Diencephalon (tissue), 1 donor: ENCODE data around the gene LCE2C. TPM values are rescaled to one million over a fixed set of nuclear protein-coding genes. Genes with fewer than 3 reads are reported as not detected.

Experiments
- total RNA-seq: library from RNA; depleted of rRNA; stranded (reverse); fragments of >200 nt; gene quantifications from one replicate; pipeline ENCODE4 v1.2.3, GENCODE V29; 2014

The LCE2C gene
- total RNA-seq, result not detected

DNA sequence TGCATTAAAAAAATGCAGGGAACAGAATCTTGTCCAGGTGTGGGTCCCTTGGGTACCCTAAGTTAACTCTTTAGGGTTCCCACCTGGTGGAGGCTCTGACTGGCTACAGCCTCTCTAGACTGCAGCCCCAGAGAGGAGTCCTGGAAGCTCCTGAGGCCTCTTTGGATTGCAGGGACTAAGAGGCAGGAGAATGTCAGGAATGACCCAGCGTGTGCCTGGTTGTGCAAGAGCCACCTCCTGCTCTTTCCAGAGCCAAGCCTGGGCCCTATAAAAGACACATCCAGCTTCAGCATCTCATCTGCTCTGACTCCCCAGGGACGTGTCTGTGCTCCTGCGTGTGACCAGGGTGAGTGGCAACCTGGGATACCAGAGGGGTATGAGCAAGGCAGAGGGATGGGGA lies at the start of gene LCE2C:
Gene LCE2C, plus strand, starts transcription at position 297 of the 400 bp plus-strand sequence. CDS start 737 bp downstream, outside the sequence.

GRCh38 chr1:152663098-152663497 lies 12.0 kb upstream of the LCE2C start, which contains the start of gene LCE2D:
Gene LCE2D (plus strand): TSS chr1:152663380. CDS start chr1:152664106, 726 bp downstream.

GRCh38 chr1:152685823-152686222 lies 10.7 kb downstream of the LCE2C start, which contains the start of gene LCE2B:
Gene LCE2B (plus strand): TSS chr1:152686123. CDS start chr1:152686844, 721 bp downstream.

GRCh38 chr1:152697701-152698600 lies 22.9 kb downstream of the LCE2C start, which contains the start of gene LCE2A:
Gene LCE2A (plus strand): TSS chr1:152698345. CDS start chr1:152698902, 557 bp downstream.

DNA sequence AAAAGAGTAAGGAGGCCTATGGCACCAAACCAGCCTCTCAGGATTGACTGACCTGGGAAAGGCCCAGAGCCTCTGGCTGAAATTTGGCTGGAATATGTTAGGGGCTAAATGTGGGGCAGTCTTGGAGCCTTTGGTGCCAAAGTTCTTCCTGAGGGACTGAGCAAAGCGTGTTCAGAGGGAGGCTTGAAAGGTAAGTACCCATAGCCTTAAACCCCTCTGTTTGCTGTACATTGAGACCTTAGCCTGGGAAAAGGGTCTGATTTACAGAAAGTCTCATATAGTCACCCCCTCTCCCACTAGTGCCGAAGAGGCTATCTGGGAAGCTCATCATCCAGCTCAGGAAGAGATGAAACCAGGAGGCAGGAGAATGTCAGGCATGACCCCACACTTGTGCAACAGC lies 32.8 kb downstream of the LCE2C start, which contains the start of gene LCE4A:
Gene LCE4A, plus strand, starts transcription at position 301 of the 400 bp plus-strand sequence. CDS start 916 bp downstream, outside the sequence.

Other genes with a start within 250 kb of the LCE2C start
- not detected for gene LCE5A, start 164.5 kb upstream of the LCE2C start, total RNA-seq
- not detected for gene CRCT1, start 160.8 kb upstream of the LCE2C start, total RNA-seq
- not detected for gene LCE3E, start 108.5 kb upstream of the LCE2C start, total RNA-seq
- gene LCE3D, start 94.8 kb upstream of the LCE2C start, total RNA-seq, result not detected
- not detected for gene LCE3C, start 75.0 kb upstream of the LCE2C start, total RNA-seq
- gene LCE3B, start 61.5 kb upstream of the LCE2C start, total RNA-seq, result not detected
- not detected for gene LCE3A, start 52.2 kb upstream of the LCE2C start, total RNA-seq
- not detected for gene LCE2D, start 11.9 kb upstream of the LCE2C start, total RNA-seq
- gene LCE2B, start 10.8 kb downstream of the LCE2C start, total RNA-seq, result not detected
- gene LCE2A, start 23.1 kb downstream of the LCE2C start, total RNA-seq, result not detected
- gene LCE4A, start 32.9 kb downstream of the LCE2C start, total RNA-seq, result not detected
- gene KPRP, start 82.7 kb downstream of the LCE2C start, total RNA-seq, result not detected
- gene LCE1F, start 99.9 kb downstream of the LCE2C start, total RNA-seq, result not detected
- not detected for gene LCE1E, start 111.0 kb downstream of the LCE2C start, total RNA-seq
- not detected for gene LCE1D, start 121.4 kb downstream of the LCE2C start, total RNA-seq
- not detected for gene LCE1C, start 131.4 kb downstream of the LCE2C start, total RNA-seq
- not detected for gene LCE1B, start 136.7 kb downstream of the LCE2C start, total RNA-seq
- gene LCE1A, start 152.2 kb downstream of the LCE2C start, total RNA-seq, result not detected
- not detected for gene LCE6A, start 167.6 kb downstream of the LCE2C start, total RNA-seq
- gene LCE7A, start 184.7 kb downstream of the LCE2C start, total RNA-seq, result not detected
- not detected for gene SMCP, start 203.0 kb downstream of the LCE2C start, total RNA-seq
- gene IVL, start 233.3 kb downstream of the LCE2C start, total RNA-seq, result not detected